GM18873 (cell line): Measurements from ENCODE around the gene NRXN3.

Experiments
- ATAC-seq: cut with Tn5 transposase; IDR thresholded peaks from one replicate; pipeline ENCODE4 v1.9.1; 2021; ENCODE audit warnings: mild to moderate bottlenecking, moderate library complexity, moderate number of reproducible peaks; ENCODE audit not compliant: unreplicated experiment, low FRiP score

The NRXN3 gene

GRCh38 chr14:79916892-79917291, 1746.7 kb downstream of the NRXN3 start:
- no peak for ATAC-seq
